Thyroid gland (tissue), 4 donors: ENCODE results near the gene MARK3. TPM values are rescaled to one million over a fixed set of nuclear protein-coding genes. Genes with fewer than 3 reads are reported as not detected.

Source experiments
- DNase-seq, 2 donors: peaks; one replicate each; pipeline ENCODE4 v3.0.0-alpha.2; 2019
- H3K27ac ChIP-seq, 3 donors: fragments of 200-600 bp; sonication (generic); 1 replicate in 2 of 3; 2 replicates in 1 of 3; pipeline ENCODE4 v1.5.1; 2016 to 2019; ENCODE audit warnings: mild to moderate bottlenecking in 1 of 3, moderate library complexity in 1 of 3
- H3K27me3 ChIP-seq: fragments of 200-600 bp; sonication (generic); one replicate; pipeline ENCODE4 v1.5.1; 2019
- H3K36me3 ChIP-seq, 2 donors: fragments of 200-600 bp; sonication (generic); one replicate each; pipeline ENCODE4 v1.5.1; 2016 to 2019
- H3K4me1 ChIP-seq, 2 donors: fragments of 200-600 bp; sonication (generic); one replicate each; pipeline ENCODE4 v1.5.1; 2017 to 2019
- H3K4me3 ChIP-seq, 3 donors: fragments of 200-600 bp; sonication (generic); replicated peaks in 1 of 3; 1 replicate in 2 of 3; 2 replicates in 1 of 3; pipeline ENCODE4 v1.5.1; 2016; ENCODE audit warnings: mild to moderate bottlenecking in 1 of 3
- H3K9me3 ChIP-seq: fragments of 200-600 bp; sonication (generic); one replicate; pipeline ENCODE4 v1.5.1; 2017
- CTCF ChIP-seq, 6 experiments: fragments of 200-600 bp in 3 of 6; fragments of 450-650 bp in 3 of 6; sonication (generic) in 3 of 6; IDR thresholded peaks; one replicate each; pipeline ENCODE4 v1.5.1; 2016 to 2019; ENCODE audit warnings: antibody characterized with exemption in 6 of 6, mild to moderate bottlenecking in 2 of 6, inconsistent platforms in 1 of 6, moderate library complexity in 1 of 6
- POLR2A ChIP-seq, 2 donors: fragments of 450-650 bp; IDR thresholded peaks; one replicate each; pipeline ENCODE4 v1.6.1; 2017; ENCODE audit warnings: antibody characterized with exemption in 2 of 2, mild to moderate bottlenecking in 2 of 2, moderate library complexity in 1 of 2
- WGBS, 2 donors: methylation state at CpG; one replicate each; pipeline ENCODE4 v1.1.5; 2017; 5-methylcytosine and 5-hydroxymethylcytosine counted together
- intact Hi-C: fragments of 100-400 bp; cut with DNase I; formaldehyde crosslinking; loops from one replicate; pipeline ENCODE4 v1.15.1; 2023
- total RNA-seq, 4 donors: library from RNA; depleted of rRNA; stranded (reverse); fragments of >200 nt; gene quantifications; one replicate each; pipeline ENCODE4 v1.2.3, GENCODE V29; 2016

Gene MARK3
- total RNA-seq, 4 donors from 2014 or later: 105 to 164 (median 114) TPM

- no peak for TF ChIP-seq POLR2A (IDR thresholded peaks at IDR 0.05)
- TF ChIP-seq CTCF (IDR thresholded peaks at IDR 0.05): no peak
- H3K9me3 ChIP-seq: no peaks in the 10 kb centered on the region
- intact Hi-C loops: no loop called here
- WGBS, 2 donors: 92 to 98% methylated on average over 16 to 17 of the region's 22 CpGs
- H3K4me3 ChIP-seq: no peak overlapping the region
- H3K4me1 ChIP-seq: peaks cover 13 to 28% of the 10 kb centered on the region in 2 donors
- H3K27me3 ChIP-seq: no peaks in the 10 kb centered on the region
- no peak for DNase-seq
- H3K27ac ChIP-seq: no peak overlapping the region
- H3K36me3 ChIP-seq: no peaks in the 10 kb centered on the region
These were observed 149.4 kb downstream of the MARK3 start for GRCh38 chr14:103534576-103535061.

- Histone ChIP-seq H3K27me3 (no peaks in the 10 kb centered on the region), H3K4me1 (peaks cover 11 to 26% of the 10 kb centered on the region in 2 donors), H3K27ac (no peak overlapping the region), H3K36me3 (no peaks in the 10 kb centered on the region), H3K9me3 (no peaks in the 10 kb centered on the region), H3K4me3 (no peak overlapping the region)
- 88 to 89% methylated on average over 13 to 20 of the region's 21 CpGs for WGBS, 2 donors
- DNase-seq: no peak
- intact Hi-C loops: no loop called here
- TF ChIP-seq POLR2A (IDR thresholded peaks at IDR 0.05) (no peak), CTCF (IDR thresholded peaks at IDR 0.05) (no peak)
These were observed 150.1 kb downstream of the MARK3 start for GRCh38 chr14:103535081-103535890.

- no peaks in the 10 kb centered on the region for H3K9me3 ChIP-seq
- intact Hi-C loops: no loop called here
- H3K27me3 ChIP-seq: no peaks in the 10 kb centered on the region
- H3K36me3 ChIP-seq: no peaks in the 10 kb centered on the region
- TF ChIP-seq POLR2A (IDR thresholded peaks at IDR 0.05) (no peak), CTCF (IDR thresholded peaks at IDR 0.05) (no peak)
- peaks cover 19 to 29% of the 10 kb centered on the region in 2 donors for H3K4me1 ChIP-seq
- no peak overlapping the region for H3K27ac ChIP-seq
- no peak overlapping the region for H3K4me3 ChIP-seq
- WGBS, 2 donors: 80 to 86% methylated on average over 4 to 9 of the region's 11 CpGs
- no peak for DNase-seq
These were observed 150.8 kb downstream of the MARK3 start for GRCh38 chr14:103535891-103536565.

- no peak for DNase-seq
- no peaks in the 10 kb centered on the region for H3K9me3 ChIP-seq
- TF ChIP-seq CTCF (IDR thresholded peaks at IDR 0.05) (no peak), POLR2A (IDR thresholded peaks at IDR 0.05) (no peak)
- peaks cover 24 to 36% of the 10 kb centered on the region in 2 donors for H3K4me1 ChIP-seq
- no peaks in the 10 kb centered on the region for H3K27me3 ChIP-seq
- intact Hi-C loops: no loop called here
- no peak overlapping the region for H3K4me3 ChIP-seq
- no peak overlapping the region for H3K27ac ChIP-seq
- H3K36me3 ChIP-seq: no peaks in the 10 kb centered on the region
- 71 to 90% methylated on average over 6 of the region's 9 CpGs for WGBS, 2 donors
These were observed 151.5 kb downstream of the MARK3 start for GRCh38 chr14:103536693-103537092.
